Suppressor macrophage treated with lipopolysaccharide for 4 hours (primary cell): ENCODE results near the gene NAA16.

Experiments used
- DNase-seq: peaks from one replicate; pipeline ENCODE4 v3.0.0-alpha.2; 2020

NAA16 gene

GRCh38 chr13:41361491-41361890, 50.4 kb downstream of the NAA16 start:
- no peak for DNase-seq

GRCh38 chr13:41364043-41364442, 53.0 kb downstream of the NAA16 start:
- DNase-seq, result no peak

DNA sequence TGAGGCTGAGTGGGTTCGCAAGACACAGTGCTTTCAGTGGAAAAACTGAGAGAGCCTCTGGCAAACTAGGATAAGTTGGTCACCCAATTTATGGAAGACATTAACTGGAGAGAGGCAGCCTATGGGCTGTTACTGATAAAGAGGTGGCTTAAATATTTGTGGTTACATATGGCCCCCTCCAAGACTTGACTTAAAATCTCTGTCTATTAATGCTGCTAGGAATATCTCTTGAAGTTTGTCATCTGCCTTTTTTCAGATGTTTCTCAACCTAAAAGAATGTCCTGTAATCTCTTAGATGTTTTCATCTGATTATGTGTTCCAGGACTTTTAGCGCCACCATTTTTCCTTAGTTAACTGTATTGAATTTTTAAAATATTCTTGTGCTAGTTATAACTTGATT, 54.6 kb downstream of the NAA16 start:
- no peak for DNase-seq

- DNase-seq, result no peak
Measured at GRCh38 chr13:41370736-41371135, 59.7 kb downstream of the NAA16 start.

GRCh38 chr13:41377446-41377845, 66.4 kb downstream of the NAA16 start:
- no peak for DNase-seq

- DNase-seq, result no peak
Measured at GRCh38 chr13:41382431-41382830, 71.4 kb downstream of the NAA16 start.

GRCh38 chr13:41383386-41383785, 72.3 kb downstream of the NAA16 start:
- DNase-seq, result peak; percentile 89

- peak; percentile 31 for DNase-seq
Measured at GRCh38 chr13:41384749-41385503, 73.9 kb downstream of the NAA16 start.

DNA sequence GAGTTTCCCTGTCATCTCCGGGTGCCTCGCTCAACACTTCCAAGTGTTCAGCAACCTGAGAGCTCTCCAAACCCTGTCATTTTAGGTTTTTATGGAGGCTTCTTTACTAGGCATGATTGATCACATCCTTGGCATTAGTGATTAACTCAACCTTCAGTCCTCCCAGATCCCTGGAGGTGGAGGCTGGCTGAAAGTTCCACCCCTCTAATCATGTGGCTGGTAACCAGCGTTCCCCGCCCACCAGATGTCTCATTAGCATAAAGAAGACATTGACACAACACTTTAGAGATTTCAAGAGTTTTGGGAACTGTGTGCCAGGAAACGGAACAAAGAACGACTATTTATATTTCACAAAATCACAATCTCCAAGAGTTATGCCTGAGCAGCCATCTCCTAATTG, 75.1 kb downstream of the NAA16 start:
- peak; percentile 58 for DNase-seq

- no peak for DNase-seq
Measured at GRCh38 chr13:41387576-41387975, 76.5 kb downstream of the NAA16 start.

GRCh38 chr13:41388143-41388881, 77.2 kb downstream of the NAA16 start:
- DNase-seq, result no peak

- DNase-seq, result no peak
Measured at GRCh38 chr13:41389580-41389979, 78.5 kb downstream of the NAA16 start.

DNA sequence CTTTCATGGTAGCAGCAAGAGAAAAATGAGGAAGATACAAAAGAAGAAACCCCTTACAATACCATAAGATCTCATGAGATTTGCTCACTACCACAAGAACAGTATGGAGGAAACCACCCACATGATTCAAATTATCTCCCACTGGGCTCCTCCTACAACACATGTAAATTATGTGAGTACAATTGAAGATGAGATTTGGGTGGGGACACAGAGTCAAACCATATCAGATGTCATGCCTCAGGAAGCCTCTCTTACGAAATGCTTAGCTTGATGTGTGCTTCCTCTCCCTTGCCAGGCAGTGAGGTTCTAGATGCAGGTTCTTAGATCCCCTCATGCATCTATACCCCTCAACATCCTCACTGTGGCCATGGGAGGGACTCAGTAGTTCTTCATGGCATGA, 83.1 kb downstream of the NAA16 start:
- DNase-seq, result no peak

DNA sequence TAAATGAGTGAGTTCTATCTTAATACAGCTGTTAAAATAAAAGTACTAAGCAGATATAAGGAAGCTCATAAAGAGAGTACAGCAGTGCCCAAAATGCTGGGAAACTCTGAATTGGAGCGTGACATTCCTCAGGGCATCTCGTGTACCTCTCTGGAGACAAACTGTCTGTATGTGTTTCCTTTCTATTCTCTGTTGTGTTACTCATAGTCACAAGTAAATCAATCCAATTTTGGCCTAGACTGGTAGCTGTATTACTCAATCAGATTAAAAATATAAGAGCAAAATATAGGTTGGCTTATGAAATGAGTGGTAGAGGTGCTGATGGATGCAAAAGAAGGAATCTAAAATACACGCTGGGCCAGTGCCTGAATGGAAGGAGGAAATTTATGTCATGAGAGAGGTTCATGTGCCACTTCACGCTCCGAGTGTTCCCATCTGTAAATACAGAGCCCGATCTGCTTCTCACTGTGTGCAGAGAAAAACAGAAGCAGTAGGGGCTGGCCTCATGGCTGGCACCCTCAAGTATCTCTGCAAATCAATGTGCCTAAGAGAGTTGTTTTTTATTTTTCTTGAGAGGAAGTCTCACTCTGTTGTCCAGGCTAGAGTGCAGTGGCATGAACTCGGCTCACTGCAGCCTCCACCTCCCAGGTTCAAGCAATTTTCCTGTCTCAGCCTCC, 87.6 kb downstream of the NAA16 start:
- no peak for DNase-seq

GRCh38 chr13:41401366-41401765, 90.3 kb downstream of the NAA16 start:
- DNase-seq, result no peak

DNA sequence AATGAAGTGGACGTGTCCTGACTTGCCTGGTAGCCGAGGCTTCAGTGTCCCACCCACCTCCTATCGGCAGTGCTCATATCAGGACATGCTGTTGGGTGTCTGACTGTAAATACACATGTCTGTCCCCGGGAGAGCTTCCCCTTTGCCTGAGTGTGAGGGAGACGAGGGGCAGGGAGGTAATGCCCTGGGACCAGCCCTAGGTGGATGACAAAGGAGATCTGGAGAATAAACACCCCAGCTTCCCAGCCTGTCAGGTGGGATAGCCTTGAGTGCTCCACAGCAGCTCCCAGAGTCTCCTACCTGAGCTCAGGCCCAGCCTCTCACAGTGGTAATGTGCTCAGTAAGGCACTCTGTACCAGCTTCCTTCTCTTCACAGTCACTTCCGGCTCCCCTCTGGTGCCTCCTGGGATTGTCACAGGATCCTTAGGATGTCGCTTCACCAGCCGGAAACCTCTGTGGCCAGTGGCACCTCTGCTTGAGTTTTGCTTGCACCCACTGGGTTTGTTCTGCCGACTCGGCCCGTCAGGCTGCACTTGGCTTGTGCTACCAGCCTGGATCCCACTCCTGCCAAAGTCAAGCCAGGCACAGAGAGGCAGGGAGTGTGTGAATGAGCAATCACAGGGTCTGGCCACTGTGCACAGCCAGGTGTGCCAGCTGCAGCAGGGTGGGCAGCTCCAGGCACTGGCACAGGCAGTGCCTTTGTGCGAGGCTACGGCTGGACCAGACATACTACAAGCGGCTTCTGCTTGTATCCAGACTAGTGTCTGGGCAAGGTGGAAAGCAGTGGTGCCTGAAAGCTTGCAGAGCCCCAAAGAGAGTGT, 91.8 kb downstream of the NAA16 start:
- no peak for DNase-seq

GRCh38 chr13:41403983-41404382, 92.9 kb downstream of the NAA16 start:
- DNase-seq, result no peak

- no peak for DNase-seq
Measured at GRCh38 chr13:41405367-41405766, 94.3 kb downstream of the NAA16 start.

DNA sequence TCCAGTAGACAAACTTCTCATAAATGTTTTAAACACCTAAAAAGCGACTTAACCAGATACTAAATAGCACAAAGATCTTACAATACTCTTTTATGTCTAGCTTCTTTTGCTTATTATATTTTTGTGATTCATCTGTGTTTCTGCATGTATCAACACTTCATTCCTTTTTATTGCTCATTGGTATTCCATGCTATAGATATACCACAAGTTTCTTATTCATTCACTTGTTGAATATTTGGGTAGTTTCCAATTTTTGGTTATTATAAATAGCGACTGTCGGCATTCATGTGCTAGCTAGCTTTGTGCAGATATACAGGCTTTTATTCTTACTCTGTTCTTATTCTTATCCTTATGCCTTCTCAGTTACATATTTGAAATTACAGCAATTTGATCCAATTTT, 96.3 kb downstream of the NAA16 start:
- no peak for DNase-seq

DNA sequence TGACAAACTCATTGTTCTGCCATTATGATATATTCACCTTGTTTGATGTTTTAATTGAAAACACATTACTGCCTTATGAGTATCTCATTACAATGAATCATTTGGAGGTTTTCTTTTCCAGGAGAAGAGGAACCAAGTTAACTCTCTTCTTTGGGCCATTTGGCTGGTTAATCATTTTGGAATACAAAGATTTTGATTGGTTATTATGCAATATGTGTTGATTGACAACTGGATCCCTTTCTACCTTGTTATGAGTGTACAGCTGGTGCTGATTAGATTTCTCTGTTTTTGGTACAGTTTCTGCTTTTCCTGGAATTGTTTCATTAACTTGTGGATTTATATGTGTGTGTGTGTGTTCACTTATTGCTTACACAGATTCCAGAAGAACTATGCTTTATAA, 97.1 kb downstream of the NAA16 start:
- DNase-seq, result no peak

DNA sequence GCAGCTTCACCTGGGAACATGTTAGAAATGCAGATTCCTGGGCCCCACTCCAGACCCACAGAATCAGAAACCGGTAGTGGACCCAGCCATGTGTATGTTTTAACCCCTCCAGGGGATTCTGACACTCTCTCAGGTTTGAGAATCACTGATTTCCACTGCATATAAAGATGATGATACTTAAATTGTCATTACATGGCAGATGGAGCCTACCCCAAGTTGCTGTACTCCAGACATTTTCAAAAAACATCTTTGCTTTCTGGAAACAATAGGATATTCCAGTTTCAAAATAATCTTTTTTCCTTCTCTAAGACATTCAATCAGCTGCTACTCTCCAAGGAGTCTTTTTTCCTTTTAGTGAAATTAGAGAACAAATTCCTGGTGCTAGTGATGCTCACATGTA, 97.7 kb downstream of the NAA16 start:
- no peak for DNase-seq

GRCh38 chr13:41409611-41410010, 98.5 kb downstream of the NAA16 start:
- no peak for DNase-seq

- no peak for DNase-seq
Measured at GRCh38 chr13:41411060-41411459, 100.0 kb downstream of the NAA16 start.
